Posterior vena cava (tissue), 2 donors: Measurements from ENCODE around the gene RAB1A. TPM values are rescaled to one million over a fixed set of nuclear protein-coding genes. Genes with fewer than 3 reads are reported as not detected.
"Not testable (repeated sequence)": the region's sequence is repeated elsewhere in the genome, so short reads cannot be mapped to it uniquely, and the experiment has no call there.

Experiments used
- DNase-seq: peaks from one replicate; pipeline ENCODE4 v3.0.0-alpha.2; 2020; ENCODE audit warnings: low spot score
- intact Hi-C, 2 donors: fragments of 100-400 bp; cut with DNase I; formaldehyde crosslinking; loops; one replicate each; pipeline versions ENCODE4 v1.14.1 to v1.14.2; 2022 to 2023
- long read RNA-seq, 2 donors: library from polyadenylated mRNA; unstranded; transcript quantifications; one replicate each; pipeline ENCODE4 v2.0.0, GENCODE V29; 2020 to 2021
- total RNA-seq, 2 donors: library from RNA; stranded (reverse); fragmentation: NEBNext Ultra II Directional; extraction: Animal tissue kit (Norgen Biotek cat#: 25700); gene quantifications; one replicate each; pipeline ENCODE4 v1.2.1, GENCODE V29; 2021
- donor health status: DM: yes; HTN: yes; CAD: no.
- donor health status: DM: yes; HTN: yes; CAD: no.

RAB1A gene
- total RNA-seq = 100 to 1,000 TPM; 138 to 146 TPM
- long read RNA-seq, donor 1, transcript RAB1A-203 (6 exons, 2,447 nt) = major isoform, 57 of 68 reads
- long read RNA-seq, donor 1, partial matches to known transcripts = 3 of 68 reads
- long read RNA-seq, donor 1, other reads (novel, unspliced or antisense) = 8 of 68 reads
- long read RNA-seq, donor 2, transcript RAB1A-203 (6 exons, 2,447 nt) = major isoform, 208 of 226 reads
- long read RNA-seq, donor 2, partial matches to known transcripts = 5 of 226 reads
- long read RNA-seq, donor 2, other reads (novel, unspliced or antisense) = 12 of 226 reads

DNA sequence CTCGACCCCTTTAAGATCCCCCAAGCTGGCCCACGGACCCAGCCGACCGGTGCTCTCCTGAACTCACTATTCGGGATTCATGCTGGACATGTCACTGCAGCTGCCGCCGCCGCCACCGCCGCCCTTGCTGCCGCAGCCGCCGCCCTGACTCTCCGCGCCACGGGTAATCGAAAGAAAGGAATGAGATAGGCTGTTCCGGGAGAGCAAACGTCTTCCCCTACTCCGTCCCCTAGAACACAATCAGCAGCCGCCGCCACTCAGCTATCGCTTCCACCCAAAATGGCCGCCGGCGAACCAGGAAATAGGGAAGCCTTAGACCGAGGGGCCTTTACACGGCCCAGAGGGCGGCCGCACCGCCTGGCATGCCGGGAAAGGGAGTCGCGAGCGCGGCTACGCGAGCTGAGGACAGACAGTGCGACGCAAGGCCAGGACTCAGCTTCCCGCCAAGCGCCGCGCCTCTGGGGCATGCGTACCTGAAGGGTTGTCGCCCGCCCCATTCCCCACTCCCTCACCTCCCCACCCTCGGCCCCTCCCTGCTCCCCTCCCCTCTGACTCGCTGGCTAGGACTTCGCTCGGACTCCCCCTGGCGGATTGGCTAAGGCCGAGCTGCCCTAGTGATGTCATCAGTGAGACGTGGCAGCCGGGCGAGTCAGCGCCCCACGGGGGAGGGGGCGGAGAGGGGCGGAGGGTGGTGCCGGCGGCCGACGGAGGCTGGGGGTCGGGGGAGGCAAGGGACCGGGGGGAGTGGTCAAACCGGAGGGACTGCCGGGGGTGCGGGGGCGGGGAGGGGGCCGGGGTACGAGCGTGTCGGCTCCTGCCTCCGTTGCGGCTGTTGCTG, at the start of gene RAB1A:
RAB1A (minus strand) TSS at position 281 of the 838 bp plus-strand sequence; CDS start at position 90, 191 bp downstream.
- intact Hi-C loops = no loop called here
- peak; percentile 100 for DNase-seq

DNA sequence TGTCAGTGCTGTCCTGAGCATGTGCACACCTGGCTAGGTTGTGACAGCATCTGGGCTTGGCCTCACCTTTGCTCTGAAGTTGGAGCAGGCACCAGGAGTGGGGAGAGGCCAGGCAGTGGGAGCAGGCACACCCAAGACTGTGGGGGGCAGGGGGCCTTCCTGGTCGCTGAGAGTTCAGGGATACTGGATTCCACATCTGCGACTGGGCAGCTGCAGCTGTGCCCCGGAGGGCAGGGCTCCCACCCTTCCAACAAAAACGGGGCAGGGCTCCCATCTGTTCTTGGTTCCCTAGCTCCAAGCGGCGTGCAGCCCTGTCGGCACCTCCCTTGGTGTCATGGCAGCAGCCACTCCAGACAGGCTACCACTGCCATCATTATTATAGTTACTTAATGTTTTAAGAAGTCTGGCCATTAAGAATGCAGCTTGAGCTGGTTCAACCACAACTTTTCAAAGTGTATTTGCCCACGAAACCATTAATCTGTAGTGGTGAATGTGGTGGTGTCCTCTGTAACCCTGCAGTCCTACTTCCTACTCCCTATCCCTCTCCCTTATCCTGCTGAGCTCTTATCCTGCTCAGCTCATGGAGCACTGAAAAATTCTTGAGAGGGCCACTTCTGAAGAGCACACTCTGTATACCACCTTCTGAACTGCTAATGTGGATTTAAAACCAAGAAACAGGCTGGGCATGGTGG, 48.0 kb upstream of the RAB1A start:
- intact Hi-C loops = loop anchor here (1.0 to 10.0 kb wide), 2 partner anchors 32 to 113 kb away; no protein-coding TSS in a partner anchor

DNA sequence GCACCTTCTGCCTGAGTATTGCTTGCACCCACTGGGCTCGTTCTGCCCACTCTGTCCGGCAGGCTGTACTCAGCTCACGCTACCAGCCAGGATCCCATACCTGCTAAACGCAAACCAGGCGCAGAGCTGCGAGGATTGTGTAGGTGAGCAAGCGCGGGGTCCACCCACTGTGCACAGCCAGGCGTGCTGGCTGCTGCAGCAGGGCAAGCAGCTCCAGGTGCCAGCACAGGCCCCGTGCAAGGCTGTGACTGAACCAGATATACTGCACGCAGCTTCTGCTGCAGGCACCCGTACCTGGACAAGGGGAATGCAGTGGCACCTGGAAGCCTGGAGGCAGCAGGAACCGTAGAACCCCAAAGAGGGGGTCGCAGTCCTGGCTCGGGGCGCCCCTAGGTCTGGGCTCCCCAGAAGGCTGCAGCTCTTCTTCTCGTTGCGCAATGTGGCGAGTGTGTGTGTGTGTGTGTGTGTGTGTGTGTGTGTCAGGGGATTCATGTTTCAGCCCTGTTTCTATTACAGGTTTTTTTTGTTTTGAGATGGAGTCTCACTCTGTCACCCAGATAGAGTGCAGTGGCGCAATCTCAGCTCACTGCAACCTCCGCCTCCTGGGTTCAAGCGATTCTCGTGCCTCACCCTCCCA, 46.1 kb upstream of the RAB1A start:
- intact Hi-C loops = loop anchor here in 1 of 2 donors (10.0 kb wide), 1 partner anchor 111 kb away; no protein-coding TSS in a partner anchor
- DNase-seq = no peak

More for the DNA sequence above, 48.0 kb upstream of the RAB1A start:
- DNase-seq = no peak

DNA sequence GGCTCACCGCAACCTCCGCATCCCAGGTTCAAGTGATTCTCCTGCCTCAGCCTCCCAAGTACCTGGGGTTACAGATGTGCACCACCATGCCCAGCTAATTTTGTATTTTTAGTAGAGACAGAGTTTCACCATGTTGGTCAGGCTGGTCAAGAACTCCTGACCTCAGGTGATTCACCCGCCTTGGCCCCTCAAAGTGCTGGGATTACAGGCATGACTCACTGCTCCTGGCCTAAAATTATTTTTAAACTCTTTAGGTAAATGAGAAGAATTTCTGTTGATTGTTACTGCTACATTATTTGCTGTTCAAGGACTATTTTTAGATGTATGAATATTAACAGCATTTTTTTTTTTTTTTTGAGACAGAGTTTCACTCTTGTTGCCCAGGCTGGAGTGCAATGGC, 44.1 kb upstream of the RAB1A start:
- not testable (repeated sequence) for DNase-seq
- intact Hi-C loops = loop anchor here in 1 of 2 donors (10.0 kb wide), 1 partner anchor 109 kb away; no protein-coding TSS in a partner anchor

DNA sequence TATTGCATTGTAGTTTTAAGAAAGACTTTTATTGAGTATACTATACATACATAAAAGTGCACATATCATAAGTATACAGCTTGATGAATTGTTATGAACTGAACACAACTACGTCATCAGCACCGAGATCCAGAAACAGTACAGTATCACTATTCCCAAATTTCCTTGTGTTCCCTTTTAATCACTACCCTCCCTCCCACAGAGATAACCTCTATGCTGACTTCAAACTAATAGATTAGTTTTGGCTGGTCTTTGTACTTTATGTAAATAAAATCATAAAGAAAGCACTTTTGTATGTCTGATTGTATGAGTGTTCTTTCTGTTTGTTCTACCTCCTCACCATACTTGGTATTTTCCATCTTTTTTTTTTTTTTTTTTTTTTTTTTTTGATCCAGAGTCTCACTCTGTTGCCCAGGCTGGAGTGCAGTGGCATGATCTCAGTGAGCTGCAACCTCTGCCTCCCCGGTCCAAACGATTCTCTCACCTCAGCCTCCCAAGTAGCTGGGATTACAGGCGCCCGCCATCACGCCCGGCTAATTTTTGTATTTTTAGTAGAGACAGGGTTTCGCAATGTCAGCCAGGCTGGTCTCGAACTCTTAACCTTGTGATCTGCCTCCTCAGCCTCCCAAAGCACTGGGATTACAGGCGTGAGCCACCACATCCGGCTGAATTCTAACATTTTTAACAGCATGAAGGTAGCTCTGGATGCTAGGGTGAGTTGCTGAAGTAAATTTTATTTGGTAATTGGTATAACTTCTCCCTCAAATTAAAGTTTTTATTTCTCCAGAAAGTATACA, 43.3 kb upstream of the RAB1A start:
- DNase-seq = no peak
- intact Hi-C loops = loop anchor here in 1 of 2 donors (10.0 kb wide), 1 partner anchor 108 kb away; no protein-coding TSS in a partner anchor

DNA sequence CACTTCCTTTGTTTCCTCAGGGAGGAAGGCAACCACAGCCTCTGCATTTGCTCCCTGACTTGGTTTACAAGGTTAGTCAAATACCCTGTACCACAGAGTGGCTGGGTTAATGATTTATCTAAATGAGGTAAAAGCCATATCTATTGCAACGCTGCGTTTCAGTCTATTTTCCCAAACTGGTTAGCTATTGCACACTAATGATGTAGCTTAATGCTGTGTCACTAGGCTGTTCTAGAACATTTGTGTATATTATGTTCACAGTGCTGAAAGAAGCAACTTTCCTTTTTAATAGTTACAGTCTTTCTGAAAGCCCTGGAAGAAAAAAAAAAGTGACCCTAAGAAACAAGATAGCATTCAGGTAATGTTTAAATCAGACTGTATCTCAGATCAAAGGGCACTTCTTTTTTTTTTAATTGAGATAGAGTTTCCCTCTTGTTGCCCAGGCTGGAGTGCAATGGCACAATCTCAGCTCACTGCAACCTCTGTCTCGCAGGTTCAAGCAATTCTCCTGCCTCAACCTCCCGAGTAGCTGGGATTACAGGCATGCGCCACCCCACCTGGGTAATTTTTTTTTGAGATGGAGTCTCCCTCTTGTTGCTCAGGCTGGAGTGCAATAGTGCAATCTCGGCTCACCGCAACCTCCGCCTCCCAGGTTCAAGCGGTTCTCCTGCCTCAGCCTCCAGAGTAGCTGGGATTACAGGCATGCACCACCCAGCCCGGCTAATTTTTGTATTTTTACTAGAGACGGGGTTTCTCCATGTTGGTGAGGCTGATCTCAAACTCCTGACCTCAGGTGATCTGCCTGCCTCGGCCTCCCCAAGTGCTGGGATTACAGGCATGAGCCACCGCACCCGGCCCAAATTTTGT, 40.9 kb upstream of the RAB1A start:
- not testable (repeated sequence) for DNase-seq
- intact Hi-C loops = loop anchor here in 1 of 2 donors (10.0 kb wide), 1 partner anchor 106 kb away; no protein-coding TSS in a partner anchor

DNA sequence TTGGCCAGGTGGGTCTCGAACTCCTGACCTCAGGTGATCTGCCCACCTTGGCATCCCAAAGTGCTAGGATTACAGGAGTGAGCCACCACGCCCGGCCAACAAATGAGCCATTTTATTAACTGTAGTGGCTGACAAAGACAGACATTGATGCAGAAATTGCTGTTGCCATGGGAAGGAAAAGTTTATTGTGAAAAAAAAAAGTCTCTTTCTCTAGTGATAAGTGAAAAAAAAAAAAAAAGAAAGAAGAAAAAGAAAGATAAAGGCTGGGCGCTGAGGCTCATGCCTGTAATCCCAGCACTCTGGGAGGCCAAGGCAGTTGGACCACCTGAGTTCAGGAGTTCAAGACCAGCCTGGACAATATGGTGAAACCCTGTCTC, 39.8 kb upstream of the RAB1A start:
- intact Hi-C loops = loop anchor here in 1 of 2 donors (10.0 kb wide), 1 partner anchor 105 kb away; no protein-coding TSS in a partner anchor
- DNase-seq = no peak

DNA sequence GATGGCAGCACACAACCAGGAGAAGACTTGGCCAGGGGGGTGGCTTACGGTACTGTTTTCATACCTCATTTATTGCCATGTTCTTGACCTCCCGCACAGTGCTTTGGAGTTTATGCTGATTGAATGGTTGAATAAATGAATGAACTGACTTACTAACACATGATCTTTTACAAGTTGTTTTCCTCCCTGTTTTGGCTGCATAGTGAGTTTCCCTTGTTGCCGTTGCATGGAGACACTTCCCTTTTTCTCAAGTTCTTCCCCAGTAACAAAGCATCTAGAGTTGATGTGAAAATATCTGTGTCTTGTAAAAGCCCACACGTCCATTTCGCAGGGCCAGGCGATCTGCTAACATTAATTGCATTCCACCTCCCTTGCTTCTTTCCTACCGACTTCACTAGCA, 35.7 kb upstream of the RAB1A start:
- DNase-seq = no peak
- intact Hi-C loops = no loop called here

DNA sequence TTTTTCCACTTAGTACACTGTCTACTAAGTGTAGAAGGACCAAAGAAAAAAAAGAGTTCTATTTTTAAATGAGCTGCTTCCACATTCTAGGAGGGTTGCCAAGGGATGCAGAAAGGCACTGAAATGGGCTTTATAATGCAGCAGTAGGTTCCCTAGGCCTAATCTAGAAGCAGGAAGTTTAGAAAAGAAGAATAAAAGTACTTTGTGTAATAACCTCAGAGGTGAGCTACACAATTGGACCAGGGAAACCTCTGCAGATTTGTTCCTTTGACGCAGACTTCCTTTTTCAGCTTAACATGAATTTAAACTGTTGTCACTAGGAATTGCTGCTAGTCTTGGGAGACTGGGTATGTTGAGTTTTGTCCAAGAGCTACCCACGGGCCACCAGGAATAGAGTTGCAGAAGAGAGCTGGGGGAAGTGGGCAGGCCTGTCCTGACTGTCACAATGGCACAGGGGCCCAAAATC, 34.6 kb upstream of the RAB1A start:
- intact Hi-C loops = no loop called here

DNA sequence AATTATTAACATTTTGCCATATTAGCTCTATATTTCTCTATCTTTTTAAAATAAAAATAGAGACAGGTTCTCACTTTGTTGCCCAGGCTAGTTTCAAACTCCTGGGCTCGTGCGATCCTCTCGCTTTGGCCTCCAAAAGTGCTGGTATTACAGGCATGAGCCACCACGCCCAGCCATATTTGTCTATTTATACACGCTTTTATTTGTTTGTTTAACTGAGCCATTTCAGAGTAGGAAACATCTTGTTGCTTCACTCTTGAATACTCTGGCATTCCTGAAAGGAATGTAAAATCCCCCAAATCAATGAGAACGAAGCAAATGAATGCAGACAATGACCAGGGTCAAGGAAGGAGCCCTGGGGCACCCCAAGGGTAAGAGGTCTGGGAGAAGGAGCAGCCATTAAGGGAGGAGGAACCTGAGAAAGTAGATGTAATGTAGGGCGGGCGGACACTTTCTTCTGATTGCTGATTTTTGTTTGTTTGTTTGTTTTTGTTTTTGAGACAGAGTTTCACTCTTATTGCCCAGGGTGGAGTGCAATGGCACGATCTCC, 31.7 kb upstream of the RAB1A start:
- no peak for DNase-seq
- intact Hi-C loops = loop anchor here in 1 of 2 donors (2.0 kb wide), 1 partner anchor 27 kb away; no protein-coding TSS in a partner anchor

More for the DNA sequence above, 34.6 kb upstream of the RAB1A start:
- DNase-seq = no peak

DNA sequence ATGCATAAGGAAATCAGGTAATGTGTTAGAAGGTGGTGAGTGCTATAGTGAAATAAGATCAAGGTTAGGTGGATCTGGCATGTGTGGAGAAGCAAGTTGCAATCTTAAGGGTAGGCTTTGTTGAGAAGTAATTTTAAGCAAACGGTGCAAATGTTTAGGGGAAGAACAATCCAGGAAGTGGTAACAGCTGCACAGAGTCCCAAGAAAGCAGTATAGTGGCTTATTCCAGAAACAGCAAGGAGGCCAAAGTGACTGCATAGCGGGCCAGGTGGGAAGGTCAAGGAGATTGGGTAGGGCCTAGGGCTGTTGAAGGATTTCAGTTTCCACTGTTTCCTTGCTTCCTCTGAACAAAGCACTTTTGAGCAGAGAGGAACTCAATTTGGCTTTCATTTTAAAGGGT, 30.0 kb upstream of the RAB1A start:
- intact Hi-C loops = no loop called here
- no peak for DNase-seq

DNA sequence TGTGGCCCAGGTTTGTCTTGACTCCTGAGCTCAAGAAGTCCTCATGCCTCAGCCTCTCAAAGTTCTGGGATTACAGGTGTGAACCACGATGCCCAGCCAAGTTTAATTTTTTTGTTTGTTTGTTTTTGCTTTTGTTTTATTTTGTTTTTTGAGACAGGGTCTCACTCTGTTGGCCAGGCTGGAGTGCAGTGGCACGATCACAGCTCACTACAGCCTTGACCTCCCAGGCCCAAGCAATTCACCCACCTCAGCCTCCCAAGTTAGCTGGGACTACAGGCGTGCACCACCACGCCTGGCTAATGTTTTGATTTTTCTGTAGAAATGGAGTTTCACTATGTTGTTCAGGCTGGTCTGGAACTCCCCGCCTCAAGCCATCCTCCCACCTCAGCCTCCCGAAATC, 29.4 kb upstream of the RAB1A start:
- DNase-seq = no peak
- intact Hi-C loops = no loop called here

DNA sequence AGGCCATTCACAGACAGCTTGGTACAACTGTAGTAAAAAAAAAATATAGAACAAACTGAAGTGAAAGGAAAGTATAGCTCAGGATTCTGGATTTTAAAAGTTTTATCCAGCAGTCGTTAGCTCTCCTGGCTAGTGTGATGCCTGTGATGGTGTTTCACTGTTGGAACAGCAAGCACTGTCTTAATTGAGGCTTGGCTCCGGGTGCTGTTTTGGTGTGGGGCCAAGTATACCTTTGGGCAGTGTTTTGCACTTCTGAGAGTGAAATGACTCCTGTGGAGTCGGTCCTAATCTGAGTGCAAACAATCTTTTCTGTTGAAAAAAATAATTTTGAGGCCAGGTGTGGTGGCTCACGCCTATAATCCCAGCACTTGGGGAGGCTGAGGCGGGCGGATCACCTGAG, 28.7 kb upstream of the RAB1A start:
- DNase-seq = no peak
- intact Hi-C loops = no loop called here

DNA sequence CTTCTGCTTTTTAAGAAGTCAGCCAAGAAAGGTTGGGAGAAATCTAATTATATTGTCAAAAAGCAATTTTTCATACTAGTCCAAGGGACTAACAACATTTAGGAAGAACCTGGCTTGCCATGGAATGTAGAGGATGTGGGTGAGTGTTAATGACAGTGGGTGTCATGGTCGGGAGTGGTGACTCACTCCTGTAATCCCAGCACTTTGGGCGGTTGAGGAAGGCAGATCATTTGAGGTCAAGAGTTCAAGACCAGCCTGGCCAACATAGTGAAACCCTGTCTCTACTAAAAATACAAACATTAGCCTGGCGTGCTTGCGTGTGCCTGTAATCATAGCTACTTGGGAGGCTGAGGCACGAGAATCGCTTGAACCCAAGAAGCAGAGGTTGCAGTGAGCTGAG, 27.9 kb upstream of the RAB1A start:
- intact Hi-C loops = not testable (repeated sequence)

DNA sequence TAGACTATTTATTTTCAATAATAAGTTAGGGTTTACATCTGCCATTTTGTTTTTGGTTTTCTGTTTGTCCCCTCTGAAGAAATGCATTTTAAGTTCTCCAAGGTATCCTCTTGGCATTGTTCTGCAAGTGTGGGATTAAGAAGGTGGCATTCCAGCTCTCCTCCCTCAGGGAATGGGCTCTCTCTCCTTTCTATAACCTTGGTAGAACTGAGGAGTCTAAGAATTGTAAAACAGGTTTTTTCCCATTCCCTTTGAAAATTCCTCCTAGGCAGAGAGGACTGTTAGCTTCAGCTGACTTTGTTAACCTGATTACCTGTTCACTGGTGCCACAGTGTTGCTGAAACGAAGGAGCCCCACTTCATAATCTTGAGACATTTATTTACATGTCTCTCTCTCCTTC, 26.1 kb upstream of the RAB1A start:
- intact Hi-C loops = no loop called here

More for the DNA sequence above, 27.9 kb upstream of the RAB1A start:
- not testable (repeated sequence) for DNase-seq

DNA sequence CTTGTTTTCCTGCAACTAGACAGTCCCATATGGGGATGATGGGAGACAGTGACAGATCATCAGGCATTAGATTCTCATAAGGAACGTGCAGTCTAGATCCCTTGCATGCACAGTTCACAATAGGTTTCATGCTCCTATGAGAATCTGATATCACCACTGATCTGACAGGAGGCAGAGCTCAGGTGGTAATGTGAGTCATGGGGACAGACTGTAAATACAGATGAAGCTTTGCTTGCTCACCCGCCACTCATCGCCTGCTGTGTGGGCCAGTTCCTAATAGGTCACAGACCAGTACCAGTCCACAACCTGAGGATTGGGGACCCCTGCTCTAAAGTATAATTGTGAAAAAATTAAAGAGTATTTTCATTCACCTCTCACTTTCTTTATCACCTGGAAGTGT, 23.6 kb upstream of the RAB1A start:
- no peak for DNase-seq
- intact Hi-C loops = no loop called here

More for the DNA sequence above, 26.1 kb upstream of the RAB1A start:
- no peak for DNase-seq

DNA sequence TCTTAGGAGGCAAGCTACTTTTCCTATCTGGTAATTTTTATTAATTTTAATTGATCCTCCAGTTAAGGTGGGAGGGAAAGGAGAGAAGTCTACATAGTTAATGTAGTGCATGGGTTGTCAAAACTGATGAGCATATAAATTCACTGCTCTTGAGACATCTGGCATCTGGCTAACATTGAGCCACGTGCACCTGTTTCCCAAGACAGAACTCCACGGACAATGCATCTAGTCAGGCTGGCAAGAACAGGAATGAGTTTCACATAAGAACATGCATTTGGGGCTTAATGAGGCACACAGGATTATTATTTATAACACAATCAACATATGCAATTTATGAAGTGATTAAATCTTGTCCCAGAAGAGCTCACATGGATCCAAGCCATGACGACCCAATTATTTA, 16.2 kb upstream of the RAB1A start:
- DNase-seq = no peak
- intact Hi-C loops = no loop called here
